IPS DF 6.9 (cell line): ENCODE measurements around the gene TWNK.

Experiments
- DNase-seq: peaks from one replicate; pipeline ENCODE4 v3.0.0-alpha.2; 2013; ENCODE audit warnings: low read depth, low spot score
- H3K27ac ChIP-seq: one replicate; pipeline ENCODE4 v1.5.1; 2013; ENCODE audit warnings: low read length, control low read depth
- H3K27me3 ChIP-seq: 2 replicates; pipeline ENCODE4 v1.6.1; 2013; ENCODE audit warnings: mild to moderate bottlenecking, low read length; ENCODE audit not compliant: control insufficient read depth, insufficient read depth
- H3K36me3 ChIP-seq: 2 replicates; pipeline ENCODE4 v1.6.1; 2013; ENCODE audit warnings: low read length; ENCODE audit not compliant: control insufficient read depth, insufficient read depth
- H3K4me1 ChIP-seq: 2 replicates; pipeline ENCODE4 v1.6.1; 2013; ENCODE audit warnings: low read length; ENCODE audit not compliant: control insufficient read depth, insufficient read depth
- H3K4me3 ChIP-seq: 2 replicates; pipeline ENCODE4 v1.5.1; 2013; ENCODE audit warnings: mild to moderate bottlenecking, low read length
- H3K9me3 ChIP-seq: 2 replicates; pipeline ENCODE4 v1.6.1; 2013; ENCODE audit warnings: low read length, inconsistent platforms; ENCODE audit not compliant: control insufficient read depth, insufficient read depth
- WGBS: extraction: QIAGEN DNeasy Blood & Tissue Kit; methylation state at CpG from one replicate; pipeline ENCODE4 v1.1.7; 2013; ENCODE audit warnings: mixed read lengths, missing lambda C conversion rate; ENCODE audit not compliant: insufficient read length, insufficient coverage; 5-methylcytosine and 5-hydroxymethylcytosine counted together

Gene TWNK

GRCh38 chr10:100966887-100967286 is 20.5 kb upstream of the TWNK start:
- Histone ChIP-seq H3K4me1 (peaks cover 6% of the 10 kb centered on the region), H3K36me3 (no peaks in the 10 kb centered on the region), H3K9me3 (no peaks in the 10 kb centered on the region), H3K4me3 (no peak overlapping the region), H3K27ac (no peak overlapping the region), H3K27me3 (no peaks in the 10 kb centered on the region)
- no CpG with 5 or more reads among the region's 2 CpGs for WGBS
- DNase-seq, result no peak

GRCh38 chr10:100967332-100967731 is 20.0 kb upstream of the TWNK start:
- H3K27ac ChIP-seq, result no peak overlapping the region
- H3K4me1 ChIP-seq, result peaks cover 6% of the 10 kb centered on the region
- no peaks in the 10 kb centered on the region for H3K9me3 ChIP-seq
- no peaks in the 10 kb centered on the region for H3K36me3 ChIP-seq
- H3K27me3 ChIP-seq, result no peaks in the 10 kb centered on the region
- WGBS, result no CpG with 5 or more reads among the region's 2 CpGs
- H3K4me3 ChIP-seq, result no peak overlapping the region
- DNase-seq, result no peak

- H3K9me3 ChIP-seq, result no peaks in the 10 kb centered on the region
- no CpG with 5 or more reads among the region's 2 CpGs for WGBS
- no peak for DNase-seq
- H3K36me3 ChIP-seq, result no peaks in the 10 kb centered on the region
- peaks cover 6% of the 10 kb centered on the region for H3K4me1 ChIP-seq
- H3K27ac ChIP-seq, result no peak overlapping the region
- no peaks in the 10 kb centered on the region for H3K27me3 ChIP-seq
- no peak overlapping the region for H3K4me3 ChIP-seq
These were observed 19.1 kb upstream of the TWNK start for GRCh38 chr10:100968062-100968736.

GRCh38 chr10:100968863-100969186 is 18.5 kb upstream of the TWNK start:
- H3K4me1 ChIP-seq, result peaks cover 6% of the 10 kb centered on the region
- H3K4me3 ChIP-seq, result peak overlapping the region; percentile 42; the same call in 1 of the 2 replicates
- DNase-seq, result no peak
- WGBS, result no CpG with 5 or more reads among the region's 9 CpGs
- no peaks in the 10 kb centered on the region for H3K36me3 ChIP-seq
- no peak overlapping the region for H3K27ac ChIP-seq
- no peaks in the 10 kb centered on the region for H3K9me3 ChIP-seq
- no peaks in the 10 kb centered on the region for H3K27me3 ChIP-seq

GRCh38 chr10:100969187-100970075 is 17.9 kb upstream of the TWNK start, which contains the start of gene SEMA4G:
Gene SEMA4G, plus strand, starts transcription at chr10:100969504. Its CDS starts 3,409 bp downstream, at chr10:100972913.
- WGBS, result no CpG with 5 or more reads among the region's 70 CpGs
- Histone ChIP-seq H3K36me3 (no peaks in the 10 kb centered on the region), H3K27ac (no peak within 1 kb of the TSS), H3K27me3 (no peaks in the 10 kb centered on the region), H3K4me3 (peak within 1 kb of the TSS; percentile 70), H3K4me1 (peaks cover 6% of the 10 kb centered on the region), H3K9me3 (no peaks in the 10 kb centered on the region)
- no peak for DNase-seq

GRCh38 chr10:100970076-100970913 is 17.0 kb upstream of the TWNK start:
- Histone ChIP-seq H3K27ac (no peak overlapping the region), H3K4me3 (peak overlapping the region; percentile 70; the same call in 1 of the 2 replicates), H3K4me1 (peaks cover 6% of the 10 kb centered on the region), H3K36me3 (no peaks in the 10 kb centered on the region), H3K9me3 (no peaks in the 10 kb centered on the region), H3K27me3 (no peaks in the 10 kb centered on the region)
- no peak for DNase-seq
- no CpG with 5 or more reads among the region's 13 CpGs for WGBS

GRCh38 chr10:100970914-100971811 is 16.2 kb upstream of the TWNK start:
- no peak overlapping the region for H3K4me3 ChIP-seq
- H3K36me3 ChIP-seq, result no peaks in the 10 kb centered on the region
- no peaks in the 10 kb centered on the region for H3K27me3 ChIP-seq
- H3K9me3 ChIP-seq, result no peaks in the 10 kb centered on the region
- no CpG with 5 or more reads among the region's 4 CpGs for WGBS
- H3K27ac ChIP-seq, result no peak overlapping the region
- no peak for DNase-seq
- peaks cover 6% of the 10 kb centered on the region for H3K4me1 ChIP-seq

GRCh38 chr10:100972115-100972903 is 15.0 kb upstream of the TWNK start:
- no peak for DNase-seq
- no peak overlapping the region for H3K27ac ChIP-seq
- H3K27me3 ChIP-seq, result no peaks in the 10 kb centered on the region
- no CpG with 5 or more reads among the region's 13 CpGs for WGBS
- H3K36me3 ChIP-seq, result no peaks in the 10 kb centered on the region
- H3K4me1 ChIP-seq, result peaks cover 6% of the 10 kb centered on the region
- no peak overlapping the region for H3K4me3 ChIP-seq
- H3K9me3 ChIP-seq, result no peaks in the 10 kb centered on the region

- no CpG with 5 or more reads among the region's 6 CpGs for WGBS
These were observed 14.3 kb upstream of the TWNK start for GRCh38 chr10:100972904-100973535.

More at GRCh38 chr10:100972904-100973535, 14.3 kb upstream of the TWNK start:
- Histone ChIP-seq H3K4me3 (no peak overlapping the region), H3K27ac (no peak overlapping the region), H3K27me3 (no peaks in the 10 kb centered on the region), H3K4me1 (peaks cover 6% of the 10 kb centered on the region), H3K9me3 (no peaks in the 10 kb centered on the region), H3K36me3 (no peaks in the 10 kb centered on the region)
- no peak for DNase-seq
